ENCODE data around the gene POLRMT. TPM values are rescaled to one million over a fixed set of nuclear protein-coding genes. Genes with fewer than 3 reads are reported as not detected.

Gene POLRMT
- total and polyA plus RNA-seq, 4 donors: 16.0 to 41.4 (median 35.1) TPM

GRCh38 chr19:620166-620862 lies 13.0 kb downstream of the POLRMT start:
- H3K9me3 ChIP-seq (ENCODE audit: control insufficient read depth in 4 of 4, low read length in 3 of 4): no peaks in the 10 kb centered on the region
- H3K36me3 ChIP-seq (ENCODE audit: control insufficient read depth in 4 of 4, insufficient read depth in 3 of 4, low read depth in 1 of 4, low read length in 3 of 4): peaks cover 5 to 55% (median 29%) of the 10 kb centered on the region in 4 donors
- H3K4me1 ChIP-seq (ENCODE audit: control insufficient read depth in 4 of 4, insufficient read depth in 4 of 4, low read length in 3 of 4): peaks cover 0 to 4% (median 2%) of the 10 kb centered on the region in 4 donors
- no peak for TF ChIP-seq ATF3 (IDR thresholded peaks at IDR 0.05)
- no peak for TF ChIP-seq EGR1 (IDR thresholded peaks at IDR 0.05; ENCODE audit: low read depth in 2 of 2)
- TF ChIP-seq, protein P1, sequence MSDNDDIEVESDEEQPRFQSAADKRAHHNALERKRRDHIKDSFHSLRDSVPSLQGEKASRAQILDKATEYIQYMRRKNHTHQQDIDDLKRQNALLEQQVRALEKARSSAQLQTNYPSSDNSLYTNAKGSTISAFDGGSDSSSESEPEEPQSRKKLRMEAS (IDR thresholded peaks at IDR 0.05): no peak
- TF ChIP-seq JUND (IDR thresholded peaks at IDR 0.05): no peak
- TF ChIP-seq FOXA2 (IDR thresholded peaks at IDR 0.05): no peak
- no peak for TF ChIP-seq YY1 (IDR thresholded peaks at IDR 0.05)
- no peak for TF ChIP-seq TAF1 (conservative IDR thresholded peaks at IDR 0.05)
- TF ChIP-seq NR2F2 (IDR thresholded peaks at IDR 0.05): no peak
- no peak for TF ChIP-seq SP1 (IDR thresholded peaks at IDR 0.05)
- TF ChIP-seq, protein P2, sequence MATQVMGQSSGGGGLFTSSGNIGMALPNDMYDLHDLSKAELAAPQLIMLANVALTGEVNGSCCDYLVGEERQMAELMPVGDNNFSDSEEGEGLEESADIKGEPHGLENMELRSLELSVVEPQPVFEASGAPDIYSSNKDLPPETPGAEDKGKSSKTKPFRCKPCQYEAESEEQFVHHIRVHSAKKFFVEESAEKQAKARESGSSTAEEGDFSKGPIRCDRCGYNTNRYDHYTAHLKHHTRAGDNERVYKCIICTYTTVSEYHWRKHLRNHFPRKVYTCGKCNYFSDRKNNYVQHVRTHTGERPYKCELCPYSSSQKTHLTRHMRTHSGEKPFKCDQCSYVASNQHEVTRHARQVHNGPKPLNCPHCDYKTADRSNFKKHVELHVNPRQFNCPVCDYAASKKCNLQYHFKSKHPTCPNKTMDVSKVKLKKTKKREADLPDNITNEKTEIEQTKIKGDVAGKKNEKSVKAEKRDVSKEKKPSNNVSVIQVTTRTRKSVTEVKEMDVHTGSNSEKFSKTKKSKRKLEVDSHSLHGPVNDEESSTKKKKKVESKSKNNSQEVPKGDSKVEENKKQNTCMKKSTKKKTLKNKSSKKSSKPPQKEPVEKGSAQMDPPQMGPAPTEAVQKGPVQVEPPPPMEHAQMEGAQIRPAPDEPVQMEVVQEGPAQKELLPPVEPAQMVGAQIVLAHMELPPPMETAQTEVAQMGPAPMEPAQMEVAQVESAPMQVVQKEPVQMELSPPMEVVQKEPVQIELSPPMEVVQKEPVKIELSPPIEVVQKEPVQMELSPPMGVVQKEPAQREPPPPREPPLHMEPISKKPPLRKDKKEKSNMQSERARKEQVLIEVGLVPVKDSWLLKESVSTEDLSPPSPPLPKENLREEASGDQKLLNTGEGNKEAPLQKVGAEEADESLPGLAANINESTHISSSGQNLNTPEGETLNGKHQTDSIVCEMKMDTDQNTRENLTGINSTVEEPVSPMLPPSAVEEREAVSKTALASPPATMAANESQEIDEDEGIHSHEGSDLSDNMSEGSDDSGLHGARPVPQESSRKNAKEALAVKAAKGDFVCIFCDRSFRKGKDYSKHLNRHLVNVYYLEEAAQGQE (IDR thresholded peaks at IDR 0.05): no peak
- no peak for TF ChIP-seq HNF4G (IDR thresholded peaks at IDR 0.05)
- TF ChIP-seq, protein P3, sequence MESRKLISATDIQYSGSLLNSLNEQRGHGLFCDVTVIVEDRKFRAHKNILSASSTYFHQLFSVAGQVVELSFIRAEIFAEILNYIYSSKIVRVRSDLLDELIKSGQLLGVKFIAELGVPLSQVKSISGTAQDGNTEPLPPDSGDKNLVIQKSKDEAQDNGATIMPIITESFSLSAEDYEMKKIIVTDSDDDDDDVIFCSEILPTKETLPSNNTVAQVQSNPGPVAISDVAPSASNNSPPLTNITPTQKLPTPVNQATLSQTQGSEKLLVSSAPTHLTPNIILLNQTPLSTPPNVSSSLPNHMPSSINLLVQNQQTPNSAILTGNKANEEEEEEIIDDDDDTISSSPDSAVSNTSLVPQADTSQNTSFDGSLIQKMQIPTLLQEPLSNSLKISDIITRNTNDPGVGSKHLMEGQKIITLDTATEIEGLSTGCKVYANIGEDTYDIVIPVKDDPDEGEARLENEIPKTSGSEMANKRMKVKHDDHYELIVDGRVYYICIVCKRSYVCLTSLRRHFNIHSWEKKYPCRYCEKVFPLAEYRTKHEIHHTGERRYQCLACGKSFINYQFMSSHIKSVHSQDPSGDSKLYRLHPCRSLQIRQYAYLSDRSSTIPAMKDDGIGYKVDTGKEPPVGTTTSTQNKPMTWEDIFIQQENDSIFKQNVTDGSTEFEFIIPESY (IDR thresholded peaks at IDR 0.05): no peak
- TF ChIP-seq FOXA1 (IDR thresholded peaks at IDR 0.05): no peak
- no peak for TF ChIP-seq RXRA (IDR thresholded peaks at IDR 0.05)
- TF ChIP-seq RAD21 (IDR thresholded peaks at IDR 0.05): no peak
- TF ChIP-seq HNF4A (conservative IDR thresholded peaks at IDR 0.05): no peak
- TF ChIP-seq, protein P4, sequence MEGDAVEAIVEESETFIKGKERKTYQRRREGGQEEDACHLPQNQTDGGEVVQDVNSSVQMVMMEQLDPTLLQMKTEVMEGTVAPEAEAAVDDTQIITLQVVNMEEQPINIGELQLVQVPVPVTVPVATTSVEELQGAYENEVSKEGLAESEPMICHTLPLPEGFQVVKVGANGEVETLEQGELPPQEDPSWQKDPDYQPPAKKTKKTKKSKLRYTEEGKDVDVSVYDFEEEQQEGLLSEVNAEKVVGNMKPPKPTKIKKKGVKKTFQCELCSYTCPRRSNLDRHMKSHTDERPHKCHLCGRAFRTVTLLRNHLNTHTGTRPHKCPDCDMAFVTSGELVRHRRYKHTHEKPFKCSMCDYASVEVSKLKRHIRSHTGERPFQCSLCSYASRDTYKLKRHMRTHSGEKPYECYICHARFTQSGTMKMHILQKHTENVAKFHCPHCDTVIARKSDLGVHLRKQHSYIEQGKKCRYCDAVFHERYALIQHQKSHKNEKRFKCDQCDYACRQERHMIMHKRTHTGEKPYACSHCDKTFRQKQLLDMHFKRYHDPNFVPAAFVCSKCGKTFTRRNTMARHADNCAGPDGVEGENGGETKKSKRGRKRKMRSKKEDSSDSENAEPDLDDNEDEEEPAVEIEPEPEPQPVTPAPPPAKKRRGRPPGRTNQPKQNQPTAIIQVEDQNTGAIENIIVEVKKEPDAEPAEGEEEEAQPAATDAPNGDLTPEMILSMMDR (IDR thresholded peaks at IDR 0.05; ENCODE audit: low read depth, low read length, missing input control): no peak
- TF ChIP-seq GABPA (IDR thresholded peaks at IDR 0.05 in 1 of 2, conservative IDR thresholded peaks at IDR 0.05 in 1 of 2): no peak
- no peak overlapping the region for H3K27ac ChIP-seq (ENCODE audit: low read depth in 1 of 2, low read length in 2 of 2)
- H3K9ac ChIP-seq (ENCODE audit: low read depth in 1 of 2, low read length in 2 of 2): no peak overlapping the region
- H3K4me3 ChIP-seq (ENCODE audit: low read depth in 1 of 3, low read length in 3 of 3): no peak overlapping the region
- WGBS: 96% methylated on average over 51 of the region's 51 CpGs
- no peak for DNase-seq (ENCODE audit: low spot score)
- no peaks in the 10 kb centered on the region for H3K27me3 ChIP-seq (ENCODE audit: control insufficient read depth in 4 of 4, insufficient read depth in 4 of 4, low read length in 3 of 4)

Data from liver (tissue), 9 donors.